Large intestine (tissue), 3 donors: Measurements from ENCODE around the gene CDKAL1. TPM values are rescaled to one million over a fixed set of nuclear protein-coding genes. Genes with fewer than 3 reads are reported as not detected.

Experiments
- DNase-seq, 2 donors: peaks; one replicate each; pipeline versions ENCODE4 v3.0.0 to v3.0.0-alpha.2; 2013
- H3K27ac ChIP-seq: one replicate; pipeline ENCODE4 v1.5.1; 2013; ENCODE audit warnings: low read length
- H3K27me3 ChIP-seq: 2 replicates; pipeline ENCODE4 v1.6.1; 2013; ENCODE audit warnings: low read length; ENCODE audit not compliant: control insufficient read depth, insufficient read depth
- H3K36me3 ChIP-seq: 2 replicates; pipeline ENCODE4 v1.6.1; 2013; ENCODE audit warnings: low read length; ENCODE audit not compliant: control insufficient read depth, insufficient read depth
- H3K4me1 ChIP-seq: one replicate; pipeline ENCODE4 v1.6.1; 2013; ENCODE audit warnings: low read length; ENCODE audit not compliant: control insufficient read depth, insufficient read depth
- H3K4me3 ChIP-seq: one replicate; pipeline ENCODE4 v1.5.1; 2013; ENCODE audit warnings: low read length
- H3K9me3 ChIP-seq: one replicate; pipeline ENCODE4 v1.6.1; 2013; ENCODE audit warnings: mild to moderate bottlenecking, low read depth, low read length, moderate library complexity; ENCODE audit not compliant: control insufficient read depth
- WGBS: methylation state at CpG from one replicate; pipeline ENCODE4 v1.1.5; 2013; ENCODE audit warnings: low lambda C conversion rate; ENCODE audit not compliant: insufficient coverage; 5-methylcytosine and 5-hydroxymethylcytosine counted together
- polyA plus RNA-seq: library from polyadenylated mRNA; unstranded; fragments of 120-200 nt; gene quantifications from one replicate; pipeline ENCODE4 v1.2.1, GENCODE V29; 2013

The CDKAL1 gene
- polyA plus RNA-seq, 1 donor: 10.3 TPM

DNA sequence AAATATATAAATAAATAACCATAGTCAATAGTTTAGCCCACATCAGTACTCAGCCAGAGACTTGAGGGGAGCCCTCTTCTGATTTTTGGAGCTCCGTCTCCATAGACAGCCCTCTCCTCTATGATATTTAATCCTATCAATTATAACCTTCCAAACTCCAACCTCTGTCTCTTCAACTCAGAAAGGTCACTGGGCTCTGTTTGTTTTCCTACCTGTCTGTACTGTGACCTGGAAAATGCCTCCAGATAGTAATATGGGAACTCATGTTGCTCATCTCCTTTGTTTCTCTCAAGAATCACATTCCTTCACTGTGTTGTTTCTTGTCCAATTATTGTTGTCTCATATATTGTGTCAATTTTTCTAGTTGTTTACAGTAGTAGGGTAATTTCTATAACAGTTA, 409.7 kb downstream of the CDKAL1 start:
- Histone ChIP-seq H3K4me3 (no peak overlapping the region), H3K36me3 (no peaks in the 10 kb centered on the region), H3K27ac (no peak overlapping the region), H3K4me1 (no peaks in the 10 kb centered on the region), H3K9me3 (peaks cover 6% of the 10 kb centered on the region), H3K27me3 (no peaks in the 10 kb centered on the region)
- WGBS: 100% methylated on average over 1 of the region's 1 CpG
- no peak for DNase-seq

DNA sequence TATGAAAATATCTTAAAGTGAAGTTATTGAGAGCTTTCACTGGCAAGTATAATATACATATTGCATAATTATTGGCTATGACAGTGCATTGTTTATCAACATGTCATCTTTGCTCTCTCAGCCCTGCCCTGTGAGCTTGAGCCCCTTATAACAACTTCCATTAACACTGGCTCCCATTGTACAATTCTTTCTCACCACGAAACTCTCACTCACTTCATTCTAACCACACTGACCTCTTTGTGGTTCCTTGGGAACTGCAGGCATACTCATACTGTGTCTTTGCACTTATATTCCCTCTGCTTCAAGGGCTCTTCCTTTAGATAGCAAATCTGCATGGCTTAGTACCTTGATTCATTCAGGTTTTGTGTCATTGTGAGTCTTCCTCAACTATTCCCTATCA, 411.8 kb downstream of the CDKAL1 start:
- WGBS: no CpG with 5 or more reads among the region's 1 CpG
- Histone ChIP-seq H3K27me3 (no peaks in the 10 kb centered on the region), H3K4me1 (no peaks in the 10 kb centered on the region), H3K4me3 (no peak overlapping the region), H3K36me3 (no peaks in the 10 kb centered on the region), H3K9me3 (peaks cover 6% of the 10 kb centered on the region), H3K27ac (no peak overlapping the region)
- DNase-seq: no peak

- no CpG with 5 or more reads among the region's 2 CpGs for WGBS
- no peak for DNase-seq
- H3K9me3 ChIP-seq: peaks cover 6% of the 10 kb centered on the region
- no peak overlapping the region for H3K27ac ChIP-seq
- H3K4me1 ChIP-seq: no peaks in the 10 kb centered on the region
- H3K4me3 ChIP-seq: no peak overlapping the region
- no peaks in the 10 kb centered on the region for H3K27me3 ChIP-seq
- no peaks in the 10 kb centered on the region for H3K36me3 ChIP-seq
These were observed 412.6 kb downstream of the CDKAL1 start for GRCh38 chr6:20946890-20947289.

DNA sequence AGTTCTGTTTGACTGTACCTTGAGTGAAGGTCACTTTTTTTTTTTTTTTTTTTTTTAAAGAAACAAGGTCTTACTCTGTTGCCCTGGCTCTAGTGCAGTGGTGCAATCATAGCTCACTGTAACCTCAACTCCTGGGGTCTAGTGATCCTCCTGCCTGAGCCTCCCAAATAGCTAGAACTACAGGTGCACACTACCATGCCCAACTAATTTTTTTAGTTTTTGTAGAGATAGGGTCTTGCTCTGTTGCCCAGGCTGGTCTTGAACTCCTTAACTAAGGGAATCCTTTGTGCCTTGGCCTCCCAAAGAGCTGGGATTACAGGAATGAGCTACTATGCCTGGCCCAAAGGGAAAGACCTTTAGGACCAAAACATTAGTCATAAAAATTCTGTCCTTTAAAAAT, 413.7 kb downstream of the CDKAL1 start:
- H3K9me3 ChIP-seq: peaks cover 5% of the 10 kb centered on the region

DNA sequence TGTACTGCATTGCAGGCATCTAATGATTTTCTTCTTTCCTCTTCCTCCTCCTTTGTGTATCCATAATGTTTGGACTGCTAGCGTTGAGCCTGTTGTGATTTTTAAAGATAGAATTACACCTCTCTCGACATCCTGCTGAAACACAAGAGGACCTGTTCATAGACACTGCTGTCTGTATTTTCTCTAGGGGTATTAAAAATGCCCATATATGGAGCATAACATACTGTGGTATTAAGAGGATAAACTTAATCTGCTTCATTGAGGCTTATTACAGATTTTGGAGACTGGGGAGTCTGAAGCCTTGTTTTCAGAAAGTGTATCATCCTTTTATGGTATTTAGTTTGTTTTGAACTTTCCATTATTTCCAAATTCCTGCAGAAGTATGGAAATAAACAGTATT, 414.3 kb downstream of the CDKAL1 start:
- DNase-seq: no peak
- H3K27ac ChIP-seq: no peak overlapping the region
- no peaks in the 10 kb centered on the region for H3K9me3 ChIP-seq
- H3K36me3 ChIP-seq: no peaks in the 10 kb centered on the region
- WGBS: 60% methylated on average over 1 of the region's 2 CpGs
- no peak overlapping the region for H3K4me3 ChIP-seq
- no peaks in the 10 kb centered on the region for H3K27me3 ChIP-seq
- no peaks in the 10 kb centered on the region for H3K4me1 ChIP-seq

More for the DNA sequence above, 413.7 kb downstream of the CDKAL1 start:
- DNase-seq: no peak
- Histone ChIP-seq H3K4me3 (no peak overlapping the region), H3K4me1 (no peaks in the 10 kb centered on the region), H3K36me3 (no peaks in the 10 kb centered on the region), H3K27ac (no peak overlapping the region), H3K27me3 (no peaks in the 10 kb centered on the region)

- Histone ChIP-seq H3K9me3 (no peaks in the 10 kb centered on the region), H3K36me3 (no peaks in the 10 kb centered on the region), H3K27ac (no peak overlapping the region), H3K4me3 (no peak overlapping the region), H3K27me3 (no peaks in the 10 kb centered on the region), H3K4me1 (no peaks in the 10 kb centered on the region)
- no peak for DNase-seq
- WGBS: no CpG with 5 or more reads among the region's 1 CpG
These were observed 414.9 kb downstream of the CDKAL1 start for GRCh38 chr6:20949138-20949537.

GRCh38 chr6:20952699-20953474, 418.6 kb downstream of the CDKAL1 start:
- 100% methylated on average over 1 of the region's 5 CpGs for WGBS
- DNase-seq: peak in 1 of 2 donors; percentile 10
- H3K36me3 ChIP-seq: no peaks in the 10 kb centered on the region
- H3K27me3 ChIP-seq: no peaks in the 10 kb centered on the region
- no peak overlapping the region for H3K4me3 ChIP-seq
- no peaks in the 10 kb centered on the region for H3K9me3 ChIP-seq
- H3K27ac ChIP-seq: no peak overlapping the region
- H3K4me1 ChIP-seq: no peaks in the 10 kb centered on the region

GRCh38 chr6:20954315-20954714, 420.1 kb downstream of the CDKAL1 start:
- Histone ChIP-seq H3K4me3 (no peak overlapping the region), H3K4me1 (no peaks in the 10 kb centered on the region), H3K27me3 (no peaks in the 10 kb centered on the region), H3K27ac (no peak overlapping the region), H3K9me3 (no peaks in the 10 kb centered on the region), H3K36me3 (peaks cover 2% of the 10 kb centered on the region)
- no peak for DNase-seq
- no CpG with 5 or more reads among the region's 2 CpGs for WGBS

DNA sequence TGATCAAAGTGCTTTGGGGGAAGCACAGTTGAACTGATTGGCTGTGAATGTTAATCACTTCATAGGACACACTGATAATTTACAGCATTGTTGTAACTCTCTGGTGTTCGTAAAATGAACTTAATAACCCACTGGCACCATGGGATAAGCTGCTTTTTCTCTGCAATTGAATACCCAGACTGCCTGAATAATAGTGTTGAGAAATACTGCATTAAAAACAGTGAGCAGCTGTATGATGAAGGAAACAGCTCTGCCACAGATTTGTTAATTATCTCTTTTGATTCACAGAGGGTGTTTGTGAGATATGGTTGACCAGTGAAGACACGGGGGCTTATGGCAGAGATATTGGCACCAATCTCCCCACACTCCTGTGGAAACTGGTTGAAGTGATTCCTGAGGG, 420.9 kb downstream of the CDKAL1 start:
- DNase-seq: no peak
- Histone ChIP-seq H3K36me3 (peaks cover 2% of the 10 kb centered on the region), H3K4me1 (no peaks in the 10 kb centered on the region), H3K4me3 (no peak overlapping the region), H3K27me3 (no peaks in the 10 kb centered on the region), H3K9me3 (no peaks in the 10 kb centered on the region), H3K27ac (no peak overlapping the region)
- no CpG with 5 or more reads among the region's 2 CpGs for WGBS

- WGBS: 100% methylated on average over 1 of the region's 4 CpGs
- DNase-seq: no peak
- peaks cover 2% of the 10 kb centered on the region for H3K36me3 ChIP-seq
These were observed 421.5 kb downstream of the CDKAL1 start for GRCh38 chr6:20955751-20956150.

GRCh38 chr6:20960067-20960466, 425.8 kb downstream of the CDKAL1 start:
- Histone ChIP-seq H3K27me3 (no peaks in the 10 kb centered on the region), H3K9me3 (peaks cover under 1% of the 10 kb centered on the region), H3K27ac (no peak overlapping the region), H3K4me3 (no peak overlapping the region), H3K4me1 (no peaks in the 10 kb centered on the region), H3K36me3 (peaks cover 2% of the 10 kb centered on the region)
- WGBS: 80% methylated on average over 2 of the region's 5 CpGs
- DNase-seq: no peak

More at GRCh38 chr6:20955751-20956150, 421.5 kb downstream of the CDKAL1 start:
- Histone ChIP-seq H3K27me3 (no peaks in the 10 kb centered on the region), H3K4me3 (no peak overlapping the region), H3K27ac (no peak overlapping the region), H3K9me3 (no peaks in the 10 kb centered on the region), H3K4me1 (no peaks in the 10 kb centered on the region)
